BE2C (cell line): ENCODE data around the gene MFSD6.

Experiments used
- DNase-seq: peaks from one replicate; pipeline ENCODE4 v3.0.0-alpha.2; 2020
- H3K27me3 ChIP-seq: fragments of 250-450 bp; sonication (Bioruptor Pico); 2 replicates; pipeline ENCODE4 v1.5.1; 2020; ENCODE audit warnings: mild to moderate bottlenecking
- H3K36me3 ChIP-seq: fragments of 250-450 bp; sonication (Bioruptor Pico); 2 replicates; pipeline ENCODE4 v1.5.1; 2020; ENCODE audit warnings: mild to moderate bottlenecking
- H3K4me1 ChIP-seq: fragments of 250-450 bp; sonication (Bioruptor Pico); 2 replicates; pipeline ENCODE4 v1.5.1; 2020
- H3K4me3 ChIP-seq: 2 replicates; pipeline ENCODE4 v1.5.1; 2011; ENCODE audit warnings: low read depth, low read length
- H3K9me3 ChIP-seq: fragments of 250-450 bp; sonication (Bioruptor Pico); 2 replicates; pipeline ENCODE4 v1.5.1; 2020
- TF ChIP-seq, protein P1 (sequence below): IDR thresholded peaks from 2 replicates; pipeline ENCODE4 v1.5.1; 2012; ENCODE audit warnings: mild to moderate bottlenecking, low read depth, low read length

MFSD6 gene

DNA sequence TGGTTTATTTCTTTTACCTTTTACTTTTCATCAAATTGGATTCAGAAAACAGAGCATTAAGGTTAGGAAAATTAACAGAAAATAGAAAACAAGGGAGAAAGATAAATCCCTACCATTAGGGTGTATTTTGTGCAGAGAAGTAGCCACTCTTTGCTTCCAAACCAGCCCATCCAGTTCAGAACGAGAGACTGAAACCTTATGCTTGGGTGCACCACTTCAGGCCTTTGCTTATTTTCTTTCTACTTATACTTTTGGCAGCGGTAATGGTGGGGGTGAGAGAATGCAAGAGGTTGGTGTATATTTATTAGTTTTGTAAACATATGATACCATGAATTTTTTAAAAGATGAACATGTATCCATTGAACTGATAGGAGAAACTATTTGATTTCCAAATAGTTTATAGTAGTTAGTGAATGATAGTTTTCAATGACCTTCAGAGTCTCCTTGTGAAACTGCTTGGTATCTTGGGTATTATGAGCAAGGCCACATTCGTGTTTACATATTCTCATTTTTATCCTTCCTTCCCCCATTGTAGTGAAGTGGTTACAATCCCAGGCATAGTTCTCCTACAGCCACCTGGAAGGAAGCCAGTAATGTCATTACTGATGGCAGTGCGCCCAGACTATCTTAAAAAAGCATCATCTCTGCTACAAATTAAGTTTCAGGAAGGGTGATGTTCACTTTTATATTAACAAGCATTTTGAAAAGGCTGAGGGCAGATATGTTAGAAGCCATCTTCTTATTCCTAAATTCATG is 60.8 kb downstream of the MFSD6 start:
- Histone ChIP-seq H3K4me1 (peaks cover 26% of the 10 kb centered on the region), H3K27me3 (no peaks in the 10 kb centered on the region), H3K36me3 (peaks cover 3% of the 10 kb centered on the region; the same call in 1 of the 2 replicates), H3K4me3 (peak overlapping the region; percentile 34; the same call in 1 of the 2 replicates), H3K9me3 (peaks cover 9% of the 10 kb centered on the region)
- TF ChIP-seq, protein P1, sequence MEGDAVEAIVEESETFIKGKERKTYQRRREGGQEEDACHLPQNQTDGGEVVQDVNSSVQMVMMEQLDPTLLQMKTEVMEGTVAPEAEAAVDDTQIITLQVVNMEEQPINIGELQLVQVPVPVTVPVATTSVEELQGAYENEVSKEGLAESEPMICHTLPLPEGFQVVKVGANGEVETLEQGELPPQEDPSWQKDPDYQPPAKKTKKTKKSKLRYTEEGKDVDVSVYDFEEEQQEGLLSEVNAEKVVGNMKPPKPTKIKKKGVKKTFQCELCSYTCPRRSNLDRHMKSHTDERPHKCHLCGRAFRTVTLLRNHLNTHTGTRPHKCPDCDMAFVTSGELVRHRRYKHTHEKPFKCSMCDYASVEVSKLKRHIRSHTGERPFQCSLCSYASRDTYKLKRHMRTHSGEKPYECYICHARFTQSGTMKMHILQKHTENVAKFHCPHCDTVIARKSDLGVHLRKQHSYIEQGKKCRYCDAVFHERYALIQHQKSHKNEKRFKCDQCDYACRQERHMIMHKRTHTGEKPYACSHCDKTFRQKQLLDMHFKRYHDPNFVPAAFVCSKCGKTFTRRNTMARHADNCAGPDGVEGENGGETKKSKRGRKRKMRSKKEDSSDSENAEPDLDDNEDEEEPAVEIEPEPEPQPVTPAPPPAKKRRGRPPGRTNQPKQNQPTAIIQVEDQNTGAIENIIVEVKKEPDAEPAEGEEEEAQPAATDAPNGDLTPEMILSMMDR: no peak
- DNase-seq: peak; percentile 82

DNA sequence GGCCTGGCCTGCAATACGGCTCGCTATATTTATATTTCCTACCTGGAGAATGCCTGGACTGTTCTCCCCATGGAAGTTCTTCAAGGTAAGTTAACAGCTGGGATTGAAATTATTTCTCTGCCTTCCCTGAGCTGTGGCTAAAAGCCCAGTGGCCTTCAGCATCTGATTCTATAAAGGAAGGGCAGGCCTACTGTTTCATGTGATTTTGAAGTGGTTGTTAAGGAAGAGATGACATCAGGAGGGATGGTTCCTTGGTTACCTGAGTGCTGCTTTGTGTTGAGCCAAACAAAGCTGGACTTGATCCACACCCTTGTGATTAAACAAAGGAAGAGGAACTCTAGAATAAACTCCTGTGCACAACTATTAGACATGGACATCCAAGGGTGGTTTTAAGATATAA is 61.6 kb downstream of the MFSD6 start:
- H3K36me3 ChIP-seq: peaks cover 3% of the 10 kb centered on the region; the same call in 1 of the 2 replicates
- TF ChIP-seq, protein P1: no peak
- H3K4me3 ChIP-seq: peak overlapping the region; percentile 34
- no peaks in the 10 kb centered on the region for H3K27me3 ChIP-seq
- H3K4me1 ChIP-seq: peaks cover 26% of the 10 kb centered on the region
- peak; percentile 67 for DNase-seq
- H3K9me3 ChIP-seq: peaks cover 9% of the 10 kb centered on the region

DNA sequence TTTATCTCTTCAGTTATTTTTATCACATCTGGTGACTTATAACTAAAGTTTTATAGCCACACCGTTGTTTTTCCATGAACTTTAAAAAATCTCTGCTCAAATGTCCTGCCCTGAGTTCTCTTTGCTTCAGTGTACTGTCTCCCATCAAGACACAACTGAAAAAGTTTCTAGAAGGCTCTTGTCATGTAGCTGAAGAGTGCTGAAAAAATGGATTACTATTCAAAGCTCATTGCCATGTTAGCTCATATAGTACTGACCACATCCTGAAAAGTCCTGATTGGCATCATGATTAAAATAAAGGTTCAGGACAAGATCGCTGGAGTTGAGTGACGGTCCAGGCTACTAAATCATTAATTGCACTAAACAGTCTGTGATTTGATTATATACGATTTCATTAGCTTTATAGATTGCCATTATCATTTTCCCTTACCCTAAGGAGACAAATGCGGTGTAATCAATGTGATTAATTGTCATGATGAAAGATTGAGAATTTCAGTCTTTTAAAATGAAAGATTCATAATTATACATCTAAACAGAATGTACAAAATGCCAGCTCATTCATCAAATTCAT is 62.2 kb downstream of the MFSD6 start:
- Histone ChIP-seq H3K4me3 (peak overlapping the region; percentile 1; the same call in 1 of the 2 replicates), H3K4me1 (peaks cover 26% of the 10 kb centered on the region), H3K27me3 (no peaks in the 10 kb centered on the region), H3K9me3 (peaks cover 9% of the 10 kb centered on the region), H3K36me3 (peaks cover 3% of the 10 kb centered on the region; the same call in 1 of the 2 replicates)
- peak; percentile 29 for DNase-seq
- TF ChIP-seq, protein P1: no peak

DNA sequence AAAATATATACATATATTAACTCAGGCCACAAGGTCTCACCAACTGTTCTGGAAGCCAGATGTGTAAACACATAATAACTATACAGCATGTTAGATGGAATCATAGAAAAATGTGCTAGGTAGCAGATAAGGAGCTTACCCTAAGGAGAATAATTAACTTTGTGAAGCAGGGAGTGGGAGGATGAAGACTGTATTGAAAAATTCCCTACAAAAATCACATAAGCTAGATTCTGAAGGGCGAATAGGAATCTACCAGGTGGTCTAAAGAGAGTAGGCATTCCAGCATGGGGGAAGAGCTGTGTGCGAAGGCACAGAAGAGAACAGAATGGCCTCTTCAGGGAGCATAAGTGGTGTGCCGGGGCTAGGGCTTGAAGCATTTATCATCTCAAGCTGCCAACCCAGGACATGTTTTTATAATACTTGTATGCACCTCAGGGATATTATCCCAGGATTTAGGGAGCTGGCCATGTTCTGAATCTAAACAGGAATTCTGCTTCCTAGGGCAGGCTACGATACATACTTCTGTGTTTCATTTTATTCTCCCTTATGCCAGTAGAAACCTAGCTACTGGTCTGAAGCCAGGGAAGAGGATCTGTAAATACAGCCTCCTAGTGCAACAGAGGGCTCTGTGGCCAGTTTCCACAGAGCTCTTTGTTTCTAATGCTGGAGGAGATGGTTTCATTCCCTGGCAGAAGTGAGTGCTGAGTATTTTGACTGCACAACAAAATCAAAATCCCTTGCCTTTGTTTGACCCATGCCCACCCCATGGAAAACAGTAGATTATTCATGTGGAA is 69.7 kb downstream of the MFSD6 start:
- H3K9me3 ChIP-seq: no peaks in the 10 kb centered on the region; the same call in 1 of the 2 replicates
- TF ChIP-seq, protein P1: no peak
- no peaks in the 10 kb centered on the region for H3K36me3 ChIP-seq
- no peak overlapping the region for H3K4me3 ChIP-seq
- H3K27me3 ChIP-seq: no peaks in the 10 kb centered on the region
- H3K4me1 ChIP-seq: no peaks in the 10 kb centered on the region; the same call in 1 of the 2 replicates
- no peak for DNase-seq

DNA sequence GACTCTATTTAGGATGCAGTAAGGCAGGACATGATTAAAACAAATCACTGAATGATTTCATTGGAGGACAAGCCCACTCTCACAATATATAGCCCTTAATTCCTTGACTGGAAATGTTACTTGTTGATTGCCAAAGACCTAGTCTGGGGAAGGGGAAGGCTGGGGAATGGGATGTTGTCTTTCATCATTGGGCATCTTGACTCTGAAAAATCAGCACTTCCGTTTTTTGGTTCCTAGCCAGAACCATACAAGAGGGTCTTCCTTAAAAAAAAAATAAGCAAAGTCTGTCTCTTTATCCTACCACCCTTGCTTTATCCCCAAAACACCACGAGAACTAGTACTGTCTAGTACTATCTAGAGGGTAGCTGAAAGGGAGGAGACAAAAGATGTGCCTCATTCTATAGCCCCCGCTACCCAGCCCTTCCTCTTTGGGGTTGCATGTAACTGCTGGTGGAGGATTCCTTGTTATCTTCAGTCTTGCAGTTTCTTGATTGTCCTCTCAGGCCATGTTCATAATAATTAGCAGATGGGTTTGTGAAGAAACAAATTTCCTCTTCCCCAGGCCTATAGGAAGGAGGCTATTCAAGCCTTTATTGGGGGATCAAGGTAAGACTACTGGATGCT is 70.5 kb downstream of the MFSD6 start:
- no peaks in the 10 kb centered on the region for H3K9me3 ChIP-seq
- TF ChIP-seq, protein P1: no peak
- no peak overlapping the region for H3K4me3 ChIP-seq
- no peaks in the 10 kb centered on the region for H3K27me3 ChIP-seq
- DNase-seq: no peak
- no peaks in the 10 kb centered on the region for H3K36me3 ChIP-seq
- no peaks in the 10 kb centered on the region; the same call in 1 of the 2 replicates for H3K4me1 ChIP-seq
